Gastroesophageal sphincter (tissue), 4 donors: Measurements from ENCODE around the gene LYRM9. TPM values are rescaled to one million over a fixed set of nuclear protein-coding genes. Genes with fewer than 3 reads are reported as not detected.

Source experiments
- ATAC-seq: fragments of 150-250 bp; one replicate; pipeline ENCODE4 v1.9.1; 2016; ENCODE audit warnings: mild to moderate bottlenecking, moderate library complexity
- H3K27ac ChIP-seq, 4 donors: fragments of 200-600 bp; sonication (generic) in 3 of 4; 1 replicate in 3 of 4; 2 replicates in 1 of 4; pipeline ENCODE4 v1.5.1; 2016 to 2019
- H3K27me3 ChIP-seq: fragments of 200-600 bp; sonication (generic); one replicate; pipeline ENCODE4 v1.5.1; 2019
- H3K36me3 ChIP-seq, 2 donors: fragments of 200-600 bp; sonication (generic); one replicate each; pipeline ENCODE4 v1.5.1; 2019; ENCODE audit warnings: control low read depth in 1 of 2
- H3K4me1 ChIP-seq, 3 donors: fragments of 200-600 bp; sonication (generic); 1 replicate in 2 of 3; 2 replicates in 1 of 3; pipeline ENCODE4 v1.5.1; 2016 to 2019; ENCODE audit warnings: control low read depth in 2 of 3
- H3K4me3 ChIP-seq, 2 donors: fragments of 200-600 bp; sonication (generic); one replicate each; pipeline ENCODE4 v1.5.1; 2019; ENCODE audit warnings: mild to moderate bottlenecking in 1 of 2, moderate library complexity in 1 of 2
- H3K9me3 ChIP-seq, 3 donors: fragments of 200-600 bp; sonication (generic); one replicate each; pipeline ENCODE4 v1.5.1; 2017 to 2019; ENCODE audit warnings: control low read depth in 2 of 3
- EP300 ChIP-seq: sonication (generic); formaldehyde crosslinking; IDR thresholded peaks from one replicate; pipeline ENCODE4 v1.6.1; 2017; ENCODE audit warnings: antibody characterized with exemption, mild to moderate bottlenecking
- POLR2A ChIP-seq, 2 donors: fragments of 450-650 bp; IDR thresholded peaks; one replicate each; pipeline ENCODE4 v1.6.1; 2017; ENCODE audit warnings: antibody characterized with exemption in 2 of 2, mild to moderate bottlenecking in 2 of 2, moderate library complexity in 1 of 2
- POLR2AphosphoS5 ChIP-seq: sonication (generic); formaldehyde crosslinking; IDR thresholded peaks from one replicate; pipeline ENCODE4 v1.6.1; 2017; ENCODE audit warnings: antibody characterized with exemption
- WGBS, 2 donors: methylation state at CpG; one replicate each; pipeline ENCODE4 v1.1.5; 2018; ENCODE audit warnings: low coverage in 1 of 2; 5-methylcytosine and 5-hydroxymethylcytosine counted together
- total RNA-seq, 4 donors: library from RNA; depleted of rRNA; stranded (reverse); fragments of >200 nt; gene quantifications; one replicate each; pipeline ENCODE4 v1.1.0, GENCODE V29; 2016
- TF ChIP-seq, protein P1 (sequence below), 4 experiments: fragments of 200-600 bp in 2 of 4; fragments of 450-650 bp in 2 of 4; sonication (generic) in 1 of 4; IDR thresholded peaks; one replicate each; pipeline ENCODE4 v1.5.1; 2017 to 2019; ENCODE audit warnings: antibody characterized with exemption in 4 of 4, mild to moderate bottlenecking in 2 of 4, moderate library complexity in 2 of 4

LYRM9 gene
- total RNA-seq, 4 donors from 2014 or later, result 11.1 to 30.3 (median 17.8) TPM

DNA sequence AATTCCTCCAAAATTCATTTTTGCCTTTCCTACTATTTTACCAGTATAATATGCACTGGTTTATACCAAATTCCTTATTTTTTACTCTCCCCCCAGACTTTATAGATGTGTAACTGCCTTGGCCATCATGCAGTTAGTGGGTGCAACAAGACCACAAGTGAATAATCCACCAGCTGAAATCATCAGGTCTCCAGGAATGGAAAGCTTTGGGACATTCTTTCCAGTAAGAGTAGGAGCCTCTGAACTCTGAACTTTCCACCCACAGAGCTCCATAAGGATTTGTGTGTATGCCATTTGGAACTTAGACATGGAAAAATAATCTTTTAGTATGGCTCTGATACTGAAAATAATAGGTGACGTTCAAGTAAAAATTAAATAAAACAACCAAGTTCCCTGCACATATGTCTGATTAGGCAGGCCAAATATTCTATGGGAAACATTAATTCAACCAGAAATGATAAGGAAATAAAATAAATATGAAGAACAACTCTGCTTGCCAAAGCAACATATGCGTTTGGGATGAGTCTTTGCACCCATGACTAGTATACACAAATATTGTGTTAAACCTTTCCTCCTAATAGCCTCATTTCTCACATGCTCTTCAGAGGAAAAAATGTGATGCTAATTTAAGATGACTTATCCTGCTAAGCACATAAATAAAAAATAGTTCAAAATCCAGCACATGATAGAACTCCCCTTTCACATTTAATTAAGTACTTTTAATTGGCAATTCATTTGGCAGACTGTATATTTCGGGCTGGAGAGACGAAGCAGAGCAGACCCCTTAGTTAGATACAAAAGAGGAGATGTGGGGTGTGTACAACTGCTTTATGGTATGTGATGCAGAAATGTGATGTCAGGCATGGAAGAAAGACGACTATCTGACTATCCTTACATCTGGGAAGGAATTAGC, 11.6 kb upstream of the LYRM9 start:
- 33 to 54% methylated on average over 5 of the region's 5 CpGs for WGBS, 2 donors
- Histone ChIP-seq H3K4me1 (no peaks in the 10 kb centered on the region), H3K36me3 (no peaks in the 10 kb centered on the region), H3K4me3 (no peak overlapping the region), H3K27me3 (peaks cover 14% of the 10 kb centered on the region), H3K9me3 (no peaks in the 10 kb centered on the region), H3K27ac (no peak overlapping the region)
- no peak for ATAC-seq
- TF ChIP-seq, protein P1, sequence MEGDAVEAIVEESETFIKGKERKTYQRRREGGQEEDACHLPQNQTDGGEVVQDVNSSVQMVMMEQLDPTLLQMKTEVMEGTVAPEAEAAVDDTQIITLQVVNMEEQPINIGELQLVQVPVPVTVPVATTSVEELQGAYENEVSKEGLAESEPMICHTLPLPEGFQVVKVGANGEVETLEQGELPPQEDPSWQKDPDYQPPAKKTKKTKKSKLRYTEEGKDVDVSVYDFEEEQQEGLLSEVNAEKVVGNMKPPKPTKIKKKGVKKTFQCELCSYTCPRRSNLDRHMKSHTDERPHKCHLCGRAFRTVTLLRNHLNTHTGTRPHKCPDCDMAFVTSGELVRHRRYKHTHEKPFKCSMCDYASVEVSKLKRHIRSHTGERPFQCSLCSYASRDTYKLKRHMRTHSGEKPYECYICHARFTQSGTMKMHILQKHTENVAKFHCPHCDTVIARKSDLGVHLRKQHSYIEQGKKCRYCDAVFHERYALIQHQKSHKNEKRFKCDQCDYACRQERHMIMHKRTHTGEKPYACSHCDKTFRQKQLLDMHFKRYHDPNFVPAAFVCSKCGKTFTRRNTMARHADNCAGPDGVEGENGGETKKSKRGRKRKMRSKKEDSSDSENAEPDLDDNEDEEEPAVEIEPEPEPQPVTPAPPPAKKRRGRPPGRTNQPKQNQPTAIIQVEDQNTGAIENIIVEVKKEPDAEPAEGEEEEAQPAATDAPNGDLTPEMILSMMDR (IDR thresholded peaks at IDR 0.05), result no peak
- TF ChIP-seq POLR2AphosphoS5 (no peak), EP300 (no peak), POLR2A (IDR thresholded peaks at IDR 0.05) (no peak)

DNA sequence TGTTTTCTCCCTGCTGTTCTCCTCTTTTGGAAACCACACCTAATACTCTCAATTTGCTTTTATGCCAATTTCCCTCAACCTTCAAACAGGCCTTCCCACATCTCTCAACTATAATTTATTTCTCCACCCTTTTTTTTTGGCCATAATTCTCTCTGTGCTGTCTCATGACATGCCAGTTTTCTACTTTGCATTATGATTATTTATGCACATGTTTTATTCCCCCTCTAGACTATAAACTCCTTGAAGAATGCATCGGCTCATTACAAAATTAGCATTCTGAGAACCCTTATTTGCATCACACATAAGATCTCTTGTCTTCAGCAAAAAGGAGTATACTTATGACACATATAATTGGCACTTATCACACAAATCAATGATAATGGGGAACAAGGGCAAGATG, 10.9 kb upstream of the LYRM9 start:
- no peak for TF ChIP-seq POLR2A (IDR thresholded peaks at IDR 0.05)
- TF ChIP-seq POLR2AphosphoS5, result no peak
- TF ChIP-seq, protein P1 (IDR thresholded peaks at IDR 0.05), result no peak
- no peak for TF ChIP-seq EP300
- H3K36me3 ChIP-seq, result no peaks in the 10 kb centered on the region
- 80 to 88% methylated on average over 1 of the region's 1 CpG for WGBS, 2 donors

DNA sequence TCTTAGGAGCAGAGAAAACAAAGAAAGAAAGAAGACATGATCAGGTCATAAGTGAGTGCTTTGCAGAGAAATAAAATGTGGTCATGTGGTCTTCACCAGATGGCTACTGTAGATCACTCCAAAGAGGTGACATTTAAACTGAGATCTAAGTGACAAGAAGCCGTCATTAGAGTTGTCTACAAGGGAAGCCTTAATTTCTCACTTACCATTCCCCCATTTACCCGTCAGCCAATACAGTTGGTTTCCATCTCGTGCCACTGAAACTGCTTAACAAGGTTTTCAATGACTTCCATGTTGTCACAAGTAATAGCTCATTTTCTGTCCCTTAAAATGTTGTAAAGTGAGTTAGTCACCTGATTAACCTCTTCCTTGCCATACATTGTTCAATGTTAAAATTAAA, 6.4 kb upstream of the LYRM9 start:
- no peak for TF ChIP-seq POLR2A (IDR thresholded peaks at IDR 0.05)
- TF ChIP-seq EP300, result no peak
- TF ChIP-seq POLR2AphosphoS5, result no peak
- TF ChIP-seq, protein P1 (IDR thresholded peaks at IDR 0.05), result no peak
- no peak overlapping the region for H3K27ac ChIP-seq
- no peak for ATAC-seq
- no peaks in the 10 kb centered on the region for H3K4me1 ChIP-seq
- 69 to 87% methylated on average over 3 of the region's 3 CpGs for WGBS, 2 donors
- H3K4me3 ChIP-seq, result no peak overlapping the region
- no peaks in the 10 kb centered on the region for H3K9me3 ChIP-seq
- H3K36me3 ChIP-seq, result no peaks in the 10 kb centered on the region
- H3K27me3 ChIP-seq, result peaks cover 48% of the 10 kb centered on the region

More for the DNA sequence above, 10.9 kb upstream of the LYRM9 start:
- Histone ChIP-seq H3K4me1 (no peaks in the 10 kb centered on the region), H3K27me3 (peaks cover 14% of the 10 kb centered on the region), H3K27ac (no peak overlapping the region), H3K9me3 (no peaks in the 10 kb centered on the region), H3K4me3 (no peak overlapping the region)
- ATAC-seq, result no peak

DNA sequence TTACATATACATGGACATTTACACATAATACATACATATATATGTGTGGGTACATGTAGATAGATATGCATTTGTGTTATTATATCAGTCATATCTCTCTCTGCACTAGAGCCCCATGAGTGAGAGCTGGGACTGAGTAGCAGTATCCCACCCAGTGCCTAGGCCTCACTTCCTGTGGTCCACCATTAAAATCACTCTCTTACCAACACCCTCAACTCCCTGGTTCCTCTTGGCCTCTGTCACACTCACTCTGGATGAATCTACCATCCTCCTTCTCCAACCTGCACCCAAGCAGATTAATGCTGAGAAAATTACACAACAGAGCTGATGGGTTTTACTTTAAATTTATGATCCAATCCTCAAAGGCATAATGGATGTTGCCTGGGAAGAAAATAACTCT, 4.9 kb upstream of the LYRM9 start:
- peaks cover 0 to 4% (median 0%) of the 10 kb centered on the region in 3 donors for H3K4me1 ChIP-seq
- H3K36me3 ChIP-seq, result no peaks in the 10 kb centered on the region
- peaks cover 45% of the 10 kb centered on the region for H3K27me3 ChIP-seq
- TF ChIP-seq POLR2A (IDR thresholded peaks at IDR 0.05), result no peak
- TF ChIP-seq, protein P1 (IDR thresholded peaks at IDR 0.05), result no peak
- TF ChIP-seq POLR2AphosphoS5, result no peak
- H3K27ac ChIP-seq, result no peak overlapping the region
- H3K9me3 ChIP-seq, result no peaks in the 10 kb centered on the region
- H3K4me3 ChIP-seq, result no peak overlapping the region
- no peak for ATAC-seq

DNA sequence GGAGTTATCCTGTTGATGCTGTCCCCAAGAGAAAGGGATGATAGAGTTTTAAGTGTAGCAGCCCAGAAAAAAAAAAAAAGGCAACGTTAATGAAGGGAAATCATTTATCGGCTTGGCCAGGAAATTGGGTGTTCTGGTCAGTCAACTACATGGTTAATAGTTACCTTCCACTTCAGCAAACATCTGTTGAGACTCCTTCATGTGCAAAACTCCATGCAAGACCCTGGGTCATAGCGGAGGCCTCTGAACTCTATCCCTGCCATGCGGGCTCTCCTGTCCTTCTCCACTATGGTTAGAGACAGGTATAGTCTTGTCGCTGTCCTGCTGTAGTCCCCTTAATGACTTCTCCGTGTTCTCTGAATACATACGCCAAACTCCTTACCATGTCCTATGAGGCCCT, 3.5 kb upstream of the LYRM9 start:
- 86 to 94% methylated on average over 5 to 6 of the region's 7 CpGs for WGBS, 2 donors
- H3K36me3 ChIP-seq, result no peaks in the 10 kb centered on the region
- peaks cover 34% of the 10 kb centered on the region for H3K27me3 ChIP-seq
- H3K9me3 ChIP-seq, result no peaks in the 10 kb centered on the region
- ATAC-seq, result no peak
- no peak overlapping the region for H3K27ac ChIP-seq
- H3K4me3 ChIP-seq, result no peak overlapping the region
- peaks cover 0 to 16% (median 0%) of the 10 kb centered on the region in 3 donors for H3K4me1 ChIP-seq
- TF ChIP-seq, protein P1 (IDR thresholded peaks at IDR 0.05), result no peak
- TF ChIP-seq POLR2A (IDR thresholded peaks at IDR 0.05), result no peak
- no peak for TF ChIP-seq POLR2AphosphoS5
- no peak for TF ChIP-seq EP300
